Stimulated activated CD4-positive, alpha-beta T cell treated with anti-CD3 and anti-CD28 coated beads, Interleukin-12 subunit alpha, Interleukin-12 subunit beta, amount 100 ng/mL, for 4 hours (primary cell): ENCODE measurements around the gene ATP6V1G3.

Experiments used
- DNase-seq: peaks from one replicate; pipeline ENCODE4 v3.0.0-alpha.2; 2020

ATP6V1G3 gene

GRCh38 chr1:198541737-198542136 is 1.3 kb upstream of the ATP6V1G3 start:
- no peak for DNase-seq

DNA sequence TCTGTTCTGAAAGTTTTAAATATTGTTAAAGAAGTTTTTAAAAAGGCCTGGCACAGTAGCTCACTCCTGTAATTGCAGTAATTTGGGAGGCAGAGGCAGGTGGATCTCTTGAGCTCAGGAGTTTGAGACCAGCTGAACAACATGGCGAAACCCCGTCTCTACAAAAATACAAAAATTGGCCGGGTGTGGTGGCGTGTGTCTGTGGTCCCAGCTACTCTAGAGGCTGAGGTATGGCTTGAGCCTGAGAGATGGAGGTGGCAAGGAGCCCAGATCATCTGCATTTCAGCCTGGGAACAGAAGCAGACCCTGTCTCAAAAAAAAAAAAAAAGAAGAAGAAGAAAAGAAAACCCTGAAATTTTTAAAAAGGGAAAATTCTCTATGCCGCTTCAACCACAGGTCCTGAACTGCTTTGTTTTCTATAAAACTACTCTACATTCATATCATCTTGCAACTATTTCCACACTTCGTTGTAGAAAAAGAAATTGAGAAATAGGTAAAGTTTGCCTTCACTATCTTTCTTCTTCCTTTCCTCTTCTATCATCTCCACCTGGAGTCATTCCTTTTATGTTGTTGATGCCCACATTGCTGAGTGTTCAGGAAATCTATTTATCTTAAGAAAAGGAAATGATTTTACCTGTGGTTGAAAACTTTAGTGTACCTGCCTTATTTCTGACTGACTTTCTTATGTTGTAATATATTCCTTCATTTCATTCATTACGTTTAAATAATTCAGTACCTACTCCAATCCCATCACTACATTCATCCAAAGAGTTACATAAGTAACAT is 1.7 kb downstream of the ATP6V1G3 start:
- no peak for DNase-seq

DNA sequence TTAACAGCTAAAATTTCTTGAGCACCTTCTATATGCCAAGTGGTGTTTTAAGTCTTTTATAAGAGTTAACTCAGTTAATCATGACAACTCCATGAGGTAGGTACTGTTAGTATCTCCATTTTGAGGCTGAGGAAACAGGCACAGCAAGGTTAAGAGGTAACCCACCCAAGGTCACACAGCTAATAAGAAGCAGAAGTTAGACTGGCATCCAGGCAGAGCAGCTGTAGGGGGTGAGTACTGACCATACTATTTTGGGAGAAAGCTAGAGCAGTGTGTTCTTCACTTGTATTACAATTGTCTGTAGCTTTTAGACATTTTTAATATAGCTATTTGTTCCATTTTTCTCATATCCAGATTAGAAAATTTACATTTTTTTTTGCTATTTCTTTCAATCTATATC is 4.8 kb downstream of the ATP6V1G3 start:
- DNase-seq = no peak

- DNase-seq = no peak
Measured at GRCh38 chr1:198534548-198535418, 5.7 kb downstream of the ATP6V1G3 start.

DNA sequence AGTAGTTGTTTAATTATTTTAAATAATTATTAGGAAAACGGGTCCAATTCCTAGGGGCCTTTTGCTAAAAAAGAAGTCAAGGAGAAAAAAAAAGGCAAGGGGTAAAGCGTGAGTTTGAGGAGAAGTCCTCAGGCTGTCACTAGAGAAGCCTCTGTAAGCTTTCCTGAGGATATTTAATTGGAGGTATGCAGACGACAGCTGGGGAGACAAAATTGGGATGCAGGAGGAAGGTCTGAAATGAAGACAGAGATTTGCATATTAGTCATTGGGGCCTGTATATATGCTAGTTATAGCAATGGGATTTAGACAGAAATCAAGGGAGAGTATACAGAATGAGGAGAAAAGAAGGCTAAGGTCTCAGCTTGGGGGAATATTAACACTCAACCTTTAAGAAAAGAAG is 8.6 kb downstream of the ATP6V1G3 start:
- no peak for DNase-seq

- no peak for DNase-seq
Measured at GRCh38 chr1:198530953-198531352, 9.5 kb downstream of the ATP6V1G3 start.

GRCh38 chr1:198529414-198529813 is 11.1 kb downstream of the ATP6V1G3 start:
- DNase-seq = no peak

GRCh38 chr1:198528364-198528763 is 12.1 kb downstream of the ATP6V1G3 start:
- DNase-seq = no peak

DNA sequence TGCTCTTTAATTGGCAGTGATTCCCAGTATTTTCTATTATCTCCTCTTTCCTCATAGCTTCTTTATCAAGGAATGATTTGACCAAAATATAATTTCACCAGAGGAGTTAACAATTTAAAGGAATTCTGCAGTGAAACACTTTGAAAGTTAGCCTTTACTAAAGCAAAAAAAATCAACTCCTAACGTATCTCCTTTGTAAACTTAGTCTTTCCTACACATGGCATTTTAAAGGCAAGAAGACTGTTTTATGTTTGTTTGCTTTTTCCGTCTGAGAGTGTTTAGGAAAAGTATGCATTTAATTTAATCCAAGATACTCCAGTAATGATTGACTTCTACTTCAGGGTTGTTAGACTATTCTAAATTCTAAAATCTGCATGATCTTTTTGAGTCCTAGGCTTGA is 15.9 kb downstream of the ATP6V1G3 start:
- DNase-seq = no peak

- DNase-seq = peak; percentile 17
Measured at GRCh38 chr1:198524127-198524526, 16.4 kb downstream of the ATP6V1G3 start.

DNA sequence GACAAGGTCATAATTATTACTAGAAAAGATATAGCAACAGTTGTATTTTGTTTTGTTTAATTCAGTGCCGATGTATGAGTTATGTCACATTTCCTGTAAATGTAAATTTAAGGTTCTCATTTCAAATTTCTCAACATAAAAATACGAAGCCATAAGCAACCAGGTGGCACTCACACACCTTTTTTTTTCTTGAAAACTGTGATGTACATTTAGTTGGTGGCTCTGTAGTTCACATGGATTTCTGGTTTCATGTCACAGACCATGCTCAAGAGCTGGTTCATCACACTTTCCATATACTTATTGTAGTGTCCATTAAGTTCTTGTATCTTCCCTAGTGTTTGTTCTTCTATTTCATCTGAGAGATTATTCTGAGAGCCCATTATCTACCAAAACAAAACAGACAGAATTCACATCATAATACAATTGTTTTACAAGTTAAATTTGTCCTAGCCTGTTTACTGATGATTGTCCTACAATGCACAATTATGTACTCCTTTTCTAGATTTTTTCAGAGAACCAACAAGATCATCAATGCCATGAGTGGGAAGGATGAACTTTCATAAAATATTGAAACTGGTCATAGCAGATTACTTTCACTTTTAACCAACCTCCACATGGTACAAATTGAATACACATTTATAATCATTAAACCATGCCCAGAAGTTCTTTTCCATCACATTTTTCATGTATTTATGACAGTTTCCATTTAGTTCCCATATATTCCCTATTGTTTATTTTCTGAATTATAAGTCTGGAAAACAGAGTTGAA is 17.1 kb downstream of the ATP6V1G3 start:
- DNase-seq = no peak

- no peak for DNase-seq
Measured at GRCh38 chr1:198520524-198521254, 19.8 kb downstream of the ATP6V1G3 start.

DNA sequence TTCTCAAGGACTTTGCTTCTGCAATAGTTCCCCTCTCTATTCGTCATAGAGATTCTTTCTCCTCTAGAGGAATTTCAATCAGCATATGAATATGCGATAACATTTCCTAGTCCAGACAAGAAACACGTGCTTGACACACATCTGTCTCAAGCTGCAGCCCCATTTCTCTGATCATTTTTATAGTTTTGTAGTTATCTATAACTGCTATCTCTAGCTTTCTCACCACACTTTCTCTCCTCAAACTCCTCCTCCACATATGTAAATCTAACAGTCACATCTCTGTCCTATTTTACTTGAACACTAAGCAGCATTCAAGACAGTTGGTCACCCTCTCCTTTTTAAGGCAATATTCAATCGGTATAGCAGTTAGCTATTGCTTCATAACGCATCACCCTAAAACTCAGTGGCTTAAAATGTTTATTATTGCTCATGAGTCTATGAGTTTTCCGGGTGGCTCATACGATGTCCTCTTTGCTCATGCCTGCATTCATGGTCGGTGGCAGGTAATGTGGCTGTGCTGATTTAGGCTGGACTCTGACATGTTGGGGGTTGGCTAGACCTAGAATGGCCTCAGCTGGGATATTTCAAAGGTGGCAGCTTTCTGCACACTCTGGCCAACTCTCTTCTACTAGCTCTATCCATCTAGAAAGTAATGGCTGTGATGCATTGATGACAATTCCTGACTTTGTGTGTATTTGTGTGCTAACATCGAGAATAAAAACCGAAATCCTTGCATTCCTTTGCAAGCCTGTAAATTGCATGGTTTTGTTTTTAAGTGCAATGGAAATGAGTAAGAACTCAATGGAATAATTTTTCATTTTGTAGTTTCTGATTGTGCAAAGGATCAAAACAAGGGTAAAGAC is 20.6 kb downstream of the ATP6V1G3 start:
- DNase-seq = no peak

DNA sequence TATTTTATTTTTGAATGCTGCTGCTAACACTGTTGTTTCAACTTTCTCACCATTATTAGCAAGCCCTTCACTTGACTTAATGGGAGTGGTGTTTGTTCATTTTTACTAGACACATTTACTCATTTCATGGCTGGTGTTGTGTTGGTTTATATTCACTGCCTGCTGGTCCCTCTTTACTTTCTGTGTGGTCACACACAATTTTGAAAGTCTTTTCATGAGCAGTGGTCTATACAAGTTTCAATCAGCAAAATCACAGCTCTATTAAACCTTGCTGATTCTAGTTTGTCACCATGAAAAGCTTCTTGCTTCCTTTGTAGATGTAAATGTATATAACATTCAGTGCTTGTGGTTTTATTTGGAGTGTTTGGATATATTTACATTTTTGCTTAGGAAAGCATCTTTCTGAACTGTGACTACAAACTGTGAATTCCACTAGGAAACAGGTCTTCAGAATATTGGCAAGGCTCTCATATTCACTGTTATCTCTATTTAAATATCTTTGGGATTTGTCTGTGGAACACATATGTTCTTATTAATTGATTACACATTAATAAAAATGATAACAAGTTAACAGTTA is 22.8 kb downstream of the ATP6V1G3 start:
- no peak for DNase-seq

DNA sequence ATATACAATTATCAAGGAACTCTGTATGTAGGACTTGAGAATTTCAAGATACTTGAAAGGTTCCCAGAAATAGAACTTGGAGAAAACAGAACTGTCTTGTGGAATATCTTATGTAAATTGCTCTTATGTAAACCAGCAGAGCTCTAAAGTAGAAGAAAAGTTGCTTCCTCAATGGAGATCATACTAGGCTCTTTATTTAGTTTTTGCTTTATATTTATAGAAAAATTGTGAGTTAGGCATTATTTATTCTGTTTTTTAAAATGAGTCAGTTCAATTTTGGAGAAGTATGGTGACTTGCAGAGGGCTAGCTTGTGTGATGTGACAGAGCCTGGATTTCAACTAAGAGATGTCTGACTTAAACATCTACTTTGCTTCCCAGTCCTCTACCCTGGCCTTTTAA is 40.4 kb downstream of the ATP6V1G3 start:
- no peak for DNase-seq

DNA sequence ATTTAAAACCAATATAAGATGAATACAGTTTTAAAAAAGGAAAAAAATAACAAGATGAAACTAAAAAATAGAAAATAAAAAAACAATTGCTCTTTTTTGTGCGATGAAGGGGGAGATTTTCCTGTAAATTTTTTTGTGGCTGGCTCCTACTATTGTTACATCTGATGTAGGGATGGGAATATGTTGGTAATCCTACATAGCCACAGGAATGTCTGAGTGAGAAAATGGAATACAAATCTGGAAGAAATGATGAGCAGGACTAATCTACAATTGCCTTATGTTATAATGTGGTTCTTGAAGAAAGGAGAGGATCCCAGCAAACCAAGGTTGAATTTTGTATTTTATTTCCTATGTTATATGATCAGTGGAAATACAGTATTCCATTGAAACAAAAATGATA is 40.9 kb downstream of the ATP6V1G3 start:
- DNase-seq = no peak

DNA sequence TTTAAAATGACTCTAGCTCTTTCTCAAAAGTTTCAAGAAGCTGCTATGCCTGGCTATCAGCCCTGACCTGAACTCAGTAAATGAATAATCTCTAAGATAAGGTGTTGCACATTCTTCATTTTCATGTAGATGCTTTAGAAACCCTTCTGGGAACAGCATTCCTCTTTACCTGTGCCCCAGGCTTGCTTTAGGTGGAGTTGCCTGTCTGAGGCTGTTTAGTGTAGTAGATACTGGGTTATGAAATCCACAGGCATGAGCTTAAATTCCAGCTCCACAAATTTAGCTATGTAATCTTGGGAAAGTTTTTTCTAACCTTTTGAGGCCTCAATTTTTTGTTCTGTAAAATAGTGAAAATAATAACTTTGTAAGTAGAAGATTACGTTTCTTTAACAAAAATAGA is 41.6 kb downstream of the ATP6V1G3 start:
- no peak for DNase-seq

DNA sequence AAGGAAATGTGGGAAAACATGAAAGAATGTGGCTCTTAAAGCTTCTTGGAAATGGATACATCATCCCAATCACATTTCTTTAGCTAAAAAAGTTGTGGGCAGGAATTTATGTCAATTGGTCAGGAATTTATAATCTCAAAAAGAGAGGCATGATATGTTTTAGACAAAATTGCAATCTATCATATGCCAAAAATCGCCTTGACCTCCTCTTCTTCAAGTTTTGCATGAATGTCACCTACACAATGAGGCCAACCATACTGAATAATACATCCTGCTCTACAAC is 42.4 kb downstream of the ATP6V1G3 start:
- DNase-seq = no peak

DNA sequence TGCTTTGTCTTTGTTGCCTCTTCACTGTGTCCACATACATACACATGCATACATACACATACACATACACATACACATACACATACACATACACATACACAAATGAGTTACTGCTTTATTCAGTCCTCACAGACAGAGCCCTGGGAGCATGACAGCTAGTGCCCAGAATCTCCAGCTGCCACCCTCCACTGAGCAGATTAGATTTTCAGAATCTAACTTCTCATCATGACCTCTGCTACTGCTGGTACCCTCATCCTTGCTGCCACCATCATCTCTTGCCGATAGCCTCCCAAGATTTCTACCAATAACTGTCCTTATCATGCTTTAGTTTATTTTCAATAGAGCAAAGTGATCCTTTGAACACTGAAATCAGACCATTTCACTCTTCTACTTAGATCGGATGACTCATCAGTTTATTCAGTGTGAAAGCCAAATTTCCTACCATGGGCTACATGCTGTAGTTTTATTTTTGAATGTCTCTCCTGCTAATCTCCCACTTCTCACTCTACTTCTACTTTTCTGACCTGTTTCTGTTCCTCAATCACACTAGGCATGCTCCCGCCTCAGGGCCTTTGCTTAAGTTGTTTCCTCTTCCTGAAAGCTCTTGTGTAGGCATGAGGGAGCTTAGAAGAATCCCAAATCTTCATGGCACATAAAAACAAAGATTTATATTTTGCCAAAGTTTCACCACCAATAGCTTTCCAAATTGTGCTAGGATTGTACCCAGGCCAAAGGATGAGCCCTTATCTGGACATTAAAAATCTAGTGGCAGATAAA is 43.0 kb downstream of the ATP6V1G3 start:
- no peak for DNase-seq

DNA sequence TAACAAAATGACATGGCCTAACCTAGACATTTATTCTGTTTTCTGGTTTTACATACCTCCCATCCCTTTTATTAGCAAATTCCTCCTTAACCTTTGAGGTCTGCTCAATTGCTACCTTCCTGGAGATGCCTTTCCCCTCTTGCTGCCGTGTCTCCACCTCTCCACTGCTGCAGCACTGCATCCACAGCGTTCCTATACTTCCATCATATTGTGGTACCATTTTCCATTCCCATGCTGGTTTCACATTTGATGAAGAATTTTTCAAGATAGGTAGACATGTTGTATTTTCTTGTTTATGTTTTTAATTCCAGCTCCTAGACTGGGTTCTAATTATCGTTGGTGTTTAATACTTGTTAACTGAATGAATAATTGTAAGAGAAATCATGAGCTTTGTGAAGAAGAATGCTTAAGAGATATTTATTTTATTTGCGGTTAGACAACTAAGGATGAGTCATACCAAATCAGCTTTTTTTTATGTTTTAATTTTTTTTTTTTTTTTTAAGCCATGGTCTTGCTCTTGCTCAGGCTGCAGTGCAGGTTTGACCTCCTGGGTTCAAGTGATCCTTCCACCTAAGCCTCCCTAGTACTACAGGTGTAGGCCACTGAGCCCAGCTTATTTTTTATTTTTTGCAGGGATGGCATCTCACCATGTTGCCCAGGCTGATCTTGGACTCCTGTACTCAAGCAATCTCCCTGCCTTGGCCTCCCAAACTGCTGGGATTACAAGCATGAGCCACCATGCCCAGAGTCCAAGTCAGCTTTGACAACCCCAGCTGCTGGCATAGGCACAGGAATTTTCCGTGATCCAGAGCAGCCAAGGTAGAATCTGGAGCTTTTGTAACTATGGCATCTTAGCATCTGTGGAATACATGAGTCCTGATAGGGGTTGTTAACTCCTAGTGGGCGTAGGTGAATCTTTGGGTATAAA is 44.0 kb downstream of the ATP6V1G3 start:
- DNase-seq = no peak
